ENCODE data around the gene SEMG2. TPM values are rescaled to one million over a fixed set of nuclear protein-coding genes. Genes with fewer than 3 reads are reported as not detected.

SEMG2 gene
- total and polyA plus RNA-seq, 12 donors = not detected

DNA sequence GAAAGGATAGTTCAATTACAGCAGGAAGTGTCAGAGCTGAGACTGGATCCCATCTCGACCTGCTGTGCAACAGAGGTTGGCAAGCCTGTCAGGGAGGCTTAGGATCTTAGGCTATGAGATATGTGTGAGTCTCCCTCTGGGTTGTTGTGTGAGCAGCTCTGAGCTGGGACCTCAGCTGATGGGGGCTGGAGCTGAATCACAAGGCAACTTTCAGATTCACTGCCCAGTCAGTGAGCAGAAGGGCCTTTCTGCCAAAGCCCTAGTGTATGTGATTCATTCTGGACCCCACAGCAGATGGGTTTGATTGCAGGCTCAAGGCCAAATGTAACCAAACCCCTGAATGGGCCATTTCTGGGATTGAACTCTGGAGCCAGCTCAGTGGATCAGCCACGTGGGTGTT, 42.0 kb upstream of the SEMG2 start:
- WGBS, 2 donors = 50 to 53% methylated on average over 2 of the region's 2 CpGs
- Histone ChIP-seq H3K4me3 (no peak overlapping the region), H3K27me3 (peaks cover 0 to 18% (median 7%) of the 10 kb centered on the region in 7 donors), H3K27ac (no peak overlapping the region), H3K36me3 (no peaks in the 10 kb centered on the region), H3K9me3 (no peaks in the 10 kb centered on the region), H3K4me1 (no peaks in the 10 kb centered on the region)
- TF ChIP-seq, protein P1, sequence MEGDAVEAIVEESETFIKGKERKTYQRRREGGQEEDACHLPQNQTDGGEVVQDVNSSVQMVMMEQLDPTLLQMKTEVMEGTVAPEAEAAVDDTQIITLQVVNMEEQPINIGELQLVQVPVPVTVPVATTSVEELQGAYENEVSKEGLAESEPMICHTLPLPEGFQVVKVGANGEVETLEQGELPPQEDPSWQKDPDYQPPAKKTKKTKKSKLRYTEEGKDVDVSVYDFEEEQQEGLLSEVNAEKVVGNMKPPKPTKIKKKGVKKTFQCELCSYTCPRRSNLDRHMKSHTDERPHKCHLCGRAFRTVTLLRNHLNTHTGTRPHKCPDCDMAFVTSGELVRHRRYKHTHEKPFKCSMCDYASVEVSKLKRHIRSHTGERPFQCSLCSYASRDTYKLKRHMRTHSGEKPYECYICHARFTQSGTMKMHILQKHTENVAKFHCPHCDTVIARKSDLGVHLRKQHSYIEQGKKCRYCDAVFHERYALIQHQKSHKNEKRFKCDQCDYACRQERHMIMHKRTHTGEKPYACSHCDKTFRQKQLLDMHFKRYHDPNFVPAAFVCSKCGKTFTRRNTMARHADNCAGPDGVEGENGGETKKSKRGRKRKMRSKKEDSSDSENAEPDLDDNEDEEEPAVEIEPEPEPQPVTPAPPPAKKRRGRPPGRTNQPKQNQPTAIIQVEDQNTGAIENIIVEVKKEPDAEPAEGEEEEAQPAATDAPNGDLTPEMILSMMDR (IDR thresholded peaks at IDR 0.05) = no peak
- no peak for DNase-seq
- intact Hi-C loops (cut with DNase I) = no loop called here
- no peak for ATAC-seq

DNA sequence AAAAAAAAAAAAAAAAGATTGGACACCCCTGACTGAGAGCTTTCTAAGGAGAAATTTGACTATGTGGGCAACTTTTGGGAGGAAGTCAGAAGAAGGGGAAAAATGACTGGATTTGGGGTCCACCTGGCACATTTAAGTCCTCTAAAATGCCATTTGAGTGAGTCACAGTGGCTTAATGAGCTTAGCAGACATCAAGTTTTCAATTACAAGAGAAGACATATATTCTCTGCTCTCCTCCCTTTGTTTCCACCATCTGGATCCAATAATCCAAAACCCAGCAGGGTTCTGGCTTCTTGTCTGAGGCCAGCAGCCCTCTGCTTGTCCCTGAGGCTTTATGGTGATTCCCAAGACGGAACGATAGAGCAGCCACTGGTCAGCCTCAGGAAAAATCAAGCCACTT, 39.5 kb upstream of the SEMG2 start:
- no peaks in the 10 kb centered on the region for H3K4me1 ChIP-seq

DNA sequence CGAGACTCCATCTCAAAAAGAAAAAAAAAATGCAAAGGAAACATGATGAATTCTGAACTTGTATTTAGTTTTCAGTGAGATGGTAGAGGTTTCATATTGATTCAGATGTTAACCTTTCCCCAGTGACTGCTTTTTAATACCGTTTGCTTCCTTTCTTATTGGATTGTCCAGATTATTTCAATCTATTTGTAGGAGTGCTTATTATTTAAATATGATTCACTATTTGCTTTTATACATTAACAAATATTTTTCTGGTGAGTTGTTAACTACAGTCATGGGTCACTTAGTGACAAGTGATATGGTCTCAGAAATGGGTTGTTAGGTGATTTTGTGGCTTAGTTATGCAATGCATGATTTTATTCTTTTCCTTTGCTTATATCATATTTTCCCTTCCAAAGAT, 38.1 kb upstream of the SEMG2 start:
- Histone ChIP-seq H3K4me1 (no peaks in the 10 kb centered on the region), H3K4me3 (no peak overlapping the region), H3K36me3 (no peaks in the 10 kb centered on the region), H3K27me3 (peaks cover 0 to 6% (median 0%) of the 10 kb centered on the region in 7 donors), H3K27ac (no peak overlapping the region), H3K9me3 (no peaks in the 10 kb centered on the region)
- 84 to 91% methylated on average over 2 of the region's 2 CpGs for WGBS, 2 donors
- DNase-seq (no peak), ATAC-seq (no peak)
- TF ChIP-seq, protein P1 (IDR thresholded peaks at IDR 0.05) = no peak
- intact Hi-C loops (cut with DNase I) = no loop called here

More for the DNA sequence above, 39.5 kb upstream of the SEMG2 start:
- intact Hi-C loops (cut with DNase I) = no loop called here
- Histone ChIP-seq H3K27me3 (peaks cover 0 to 6% (median 0%) of the 10 kb centered on the region in 7 donors), H3K27ac (no peak overlapping the region), H3K9me3 (no peaks in the 10 kb centered on the region), H3K4me3 (no peak overlapping the region), H3K36me3 (no peaks in the 10 kb centered on the region)
- DNase-seq (no peak), ATAC-seq (no peak)
- 70 to 79% methylated on average over 2 of the region's 2 CpGs for WGBS, 2 donors
- TF ChIP-seq, protein P1 (IDR thresholded peaks at IDR 0.05) = no peak

DNA sequence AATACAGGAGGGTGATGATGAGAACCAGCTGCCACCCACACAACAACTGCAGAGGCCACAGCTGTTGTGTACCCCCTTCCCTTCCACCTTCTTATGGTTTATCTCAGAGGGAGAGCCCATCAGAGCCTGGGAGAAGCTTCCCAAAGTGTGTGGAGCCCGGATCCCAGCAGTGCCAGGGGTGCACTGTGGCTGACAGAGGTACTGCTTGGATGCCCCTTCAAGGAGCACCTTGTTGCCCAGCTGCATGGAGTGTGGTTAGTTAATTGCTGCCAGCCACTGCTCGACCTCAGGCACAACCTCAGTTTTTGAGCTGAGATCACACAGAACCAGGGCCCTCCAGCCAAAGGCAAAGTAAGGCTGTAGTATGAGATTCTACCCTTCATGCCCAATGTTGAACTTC, 33.5 kb upstream of the SEMG2 start:
- 40 to 41% methylated on average over 2 of the region's 2 CpGs for WGBS, 2 donors
- Histone ChIP-seq H3K4me1 (no peaks in the 10 kb centered on the region), H3K36me3 (no peaks in the 10 kb centered on the region), H3K4me3 (no peak overlapping the region), H3K27me3 (peaks cover 0 to 17% (median 0%) of the 10 kb centered on the region in 7 donors), H3K27ac (no peak overlapping the region), H3K9me3 (no peaks in the 10 kb centered on the region)
- DNase-seq (no peak), ATAC-seq (no peak)
- TF ChIP-seq, protein P1 (IDR thresholded peaks at IDR 0.05) = no peak
- intact Hi-C loops (cut with DNase I) = no loop called here

All from heart right ventricle (tissue), 16 donors.